Right atrium auricular region (tissue), 2 donors: ENCODE results near the gene TRIO. TPM values are rescaled to one million over a fixed set of nuclear protein-coding genes. Genes with fewer than 3 reads are reported as not detected.

ENCODE experiments used
- DNase-seq: peaks from one replicate; pipeline ENCODE4 v3.0.0-alpha.2; 2019; ENCODE audit warnings: low spot score
- H3K27ac ChIP-seq, 2 donors: fragments of 200-600 bp; sonication (generic); 1 replicate in 1 of 2; 2 replicates in 1 of 2; pipeline ENCODE4 v1.5.1; 2016 to 2019
- H3K27me3 ChIP-seq, 2 donors: fragments of 200-600 bp; sonication (generic); one replicate each; pipeline versions ENCODE4 v1.5.1 to v1.6.0; 2017 to 2019
- H3K36me3 ChIP-seq: fragments of 200-600 bp; sonication (generic); one replicate; pipeline ENCODE4 v1.5.1; 2016
- H3K4me1 ChIP-seq, 2 donors: fragments of 200-600 bp; sonication (generic); one replicate each; pipeline versions ENCODE4 v1.5.1 to v1.6.0; 2017 to 2019
- H3K4me3 ChIP-seq, 2 donors: fragments of 200-600 bp; sonication (generic); 1 replicate in 1 of 2; 2 replicates in 1 of 2; pipeline ENCODE4 v1.5.1; 2017 to 2019; ENCODE audit warnings: mild to moderate bottlenecking in 1 of 2, moderate library complexity in 1 of 2
- H3K9me3 ChIP-seq, 2 donors: fragments of 200-600 bp; sonication (generic); one replicate each; pipeline ENCODE4 v1.5.1; 2019
- total RNA-seq, 2 donors: library from RNA; depleted of rRNA; stranded (reverse); fragments of >200 nt; gene quantifications; one replicate each; pipeline ENCODE4 v1.1.0, GENCODE V29; 2016
- TF ChIP-seq, protein P1 (sequence below), 2 donors: fragments of 200-600 bp; sonication (generic); IDR thresholded peaks; one replicate each; pipeline ENCODE4 v1.5.1; 2019; ENCODE audit warnings: antibody characterized with exemption in 2 of 2

TRIO gene
- total RNA-seq, 2 donors from 2014 or later = 51.6 to 67.0 TPM

GRCh38 chr5:14339468-14339867 lies 196.3 kb downstream of the TRIO start:
- no peaks in the 10 kb centered on the region for H3K9me3 ChIP-seq
- no peak overlapping the region for H3K27ac ChIP-seq
- H3K4me1 ChIP-seq = peaks cover 0 to 8% of the 10 kb centered on the region in 2 donors
- TF ChIP-seq, protein P1, sequence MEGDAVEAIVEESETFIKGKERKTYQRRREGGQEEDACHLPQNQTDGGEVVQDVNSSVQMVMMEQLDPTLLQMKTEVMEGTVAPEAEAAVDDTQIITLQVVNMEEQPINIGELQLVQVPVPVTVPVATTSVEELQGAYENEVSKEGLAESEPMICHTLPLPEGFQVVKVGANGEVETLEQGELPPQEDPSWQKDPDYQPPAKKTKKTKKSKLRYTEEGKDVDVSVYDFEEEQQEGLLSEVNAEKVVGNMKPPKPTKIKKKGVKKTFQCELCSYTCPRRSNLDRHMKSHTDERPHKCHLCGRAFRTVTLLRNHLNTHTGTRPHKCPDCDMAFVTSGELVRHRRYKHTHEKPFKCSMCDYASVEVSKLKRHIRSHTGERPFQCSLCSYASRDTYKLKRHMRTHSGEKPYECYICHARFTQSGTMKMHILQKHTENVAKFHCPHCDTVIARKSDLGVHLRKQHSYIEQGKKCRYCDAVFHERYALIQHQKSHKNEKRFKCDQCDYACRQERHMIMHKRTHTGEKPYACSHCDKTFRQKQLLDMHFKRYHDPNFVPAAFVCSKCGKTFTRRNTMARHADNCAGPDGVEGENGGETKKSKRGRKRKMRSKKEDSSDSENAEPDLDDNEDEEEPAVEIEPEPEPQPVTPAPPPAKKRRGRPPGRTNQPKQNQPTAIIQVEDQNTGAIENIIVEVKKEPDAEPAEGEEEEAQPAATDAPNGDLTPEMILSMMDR (IDR thresholded peaks at IDR 0.05) = no peak
- no peak for DNase-seq
- H3K27me3 ChIP-seq = no peaks in the 10 kb centered on the region
- H3K36me3 ChIP-seq = peaks cover 47% of the 10 kb centered on the region
- H3K4me3 ChIP-seq = no peak overlapping the region

GRCh38 chr5:14341571-14342230 lies 198.6 kb downstream of the TRIO start:
- H3K4me1 ChIP-seq = peaks cover 0 to 8% of the 10 kb centered on the region in 2 donors
- TF ChIP-seq, protein P1 (IDR thresholded peaks at IDR 0.05) = no peak
- H3K36me3 ChIP-seq = peaks cover 41% of the 10 kb centered on the region
- H3K27me3 ChIP-seq = no peaks in the 10 kb centered on the region
- no peaks in the 10 kb centered on the region for H3K9me3 ChIP-seq
- H3K27ac ChIP-seq = no peak overlapping the region
- no peak overlapping the region for H3K4me3 ChIP-seq
- DNase-seq = no peak

GRCh38 chr5:14342306-14342705 lies 199.2 kb downstream of the TRIO start:
- H3K36me3 ChIP-seq = peaks cover 37% of the 10 kb centered on the region
- no peak for DNase-seq
- H3K9me3 ChIP-seq = no peaks in the 10 kb centered on the region
- no peaks in the 10 kb centered on the region for H3K27me3 ChIP-seq
- TF ChIP-seq, protein P1 (IDR thresholded peaks at IDR 0.05) = no peak
- peaks cover 0 to 8% of the 10 kb centered on the region in 2 donors for H3K4me1 ChIP-seq
- H3K4me3 ChIP-seq = no peak overlapping the region
- H3K27ac ChIP-seq = no peak overlapping the region

- Histone ChIP-seq H3K36me3 (peaks cover 26% of the 10 kb centered on the region), H3K9me3 (no peaks in the 10 kb centered on the region), H3K4me1 (peaks cover 0 to 8% of the 10 kb centered on the region in 2 donors)
Measured at GRCh38 chr5:14343376-14343775, 200.2 kb downstream of the TRIO start.

DNA sequence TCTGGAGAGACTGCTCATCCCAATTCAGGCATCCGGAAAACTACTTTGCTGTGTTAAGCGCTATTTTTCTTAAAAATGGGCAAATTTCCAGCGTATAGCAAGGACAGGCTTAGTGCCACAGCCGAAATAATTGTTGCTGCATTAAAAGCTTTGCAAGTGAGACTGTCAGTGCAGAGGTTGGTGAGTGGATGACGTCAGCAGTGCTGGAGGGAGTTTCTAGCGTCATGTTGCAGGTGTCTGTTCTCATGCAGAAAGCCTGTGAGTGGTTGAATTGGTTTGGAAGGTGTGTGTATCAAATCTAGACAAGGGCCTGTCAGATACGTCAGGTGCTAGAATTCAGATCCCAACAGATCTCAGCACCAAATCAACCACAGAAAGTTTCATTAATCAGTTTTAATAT lies 204.4 kb downstream of the TRIO start:
- Histone ChIP-seq H3K27me3 (no peaks in the 10 kb centered on the region), H3K27ac (no peak overlapping the region), H3K4me3 (no peak overlapping the region), H3K36me3 (peaks cover 17% of the 10 kb centered on the region), H3K4me1 (peaks cover 0 to 1% of the 10 kb centered on the region in 2 donors), H3K9me3 (no peaks in the 10 kb centered on the region)
- TF ChIP-seq, protein P1 (IDR thresholded peaks at IDR 0.05) = no peak
- DNase-seq = no peak

More at GRCh38 chr5:14343376-14343775, 200.2 kb downstream of the TRIO start:
- DNase-seq = no peak
- TF ChIP-seq, protein P1 (IDR thresholded peaks at IDR 0.05) = no peak
- H3K27me3 ChIP-seq = no peaks in the 10 kb centered on the region
- H3K27ac ChIP-seq = no peak overlapping the region
- H3K4me3 ChIP-seq = no peak overlapping the region

DNA sequence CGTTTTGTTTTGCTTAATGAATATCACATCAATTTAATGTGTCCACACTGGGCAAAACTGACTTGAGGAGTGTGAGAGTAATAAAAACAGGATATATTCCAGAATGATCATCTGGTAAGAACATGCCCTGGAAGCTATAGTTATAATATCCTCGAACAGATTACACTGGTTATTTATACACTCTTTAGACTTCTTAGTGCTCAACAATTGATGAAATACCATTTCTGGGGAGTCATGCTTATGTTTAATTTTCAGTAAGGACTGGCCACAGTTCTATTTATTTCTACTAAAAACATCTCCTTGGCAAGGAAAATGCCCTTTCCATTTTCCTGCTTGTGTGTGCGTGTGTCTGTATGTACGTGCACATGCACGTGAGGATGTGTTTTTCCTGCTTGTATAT lies 205.0 kb downstream of the TRIO start:
- DNase-seq = no peak
- no peaks in the 10 kb centered on the region for H3K4me1 ChIP-seq
- H3K9me3 ChIP-seq = no peaks in the 10 kb centered on the region
- TF ChIP-seq, protein P1 (IDR thresholded peaks at IDR 0.05) = no peak
- peaks cover 13% of the 10 kb centered on the region for H3K36me3 ChIP-seq
- H3K27ac ChIP-seq = no peak overlapping the region
- no peaks in the 10 kb centered on the region for H3K27me3 ChIP-seq
- no peak overlapping the region for H3K4me3 ChIP-seq
